ENCODE measurements around the gene TGIF2. TPM values are rescaled to one million over a fixed set of nuclear protein-coding genes. Genes with fewer than 3 reads are reported as not detected.

Gene TGIF2
- polyA plus RNA-seq, 1 of the 3 experiments (the other 2 are of a cell fraction): 10.8 TPM

DNA sequence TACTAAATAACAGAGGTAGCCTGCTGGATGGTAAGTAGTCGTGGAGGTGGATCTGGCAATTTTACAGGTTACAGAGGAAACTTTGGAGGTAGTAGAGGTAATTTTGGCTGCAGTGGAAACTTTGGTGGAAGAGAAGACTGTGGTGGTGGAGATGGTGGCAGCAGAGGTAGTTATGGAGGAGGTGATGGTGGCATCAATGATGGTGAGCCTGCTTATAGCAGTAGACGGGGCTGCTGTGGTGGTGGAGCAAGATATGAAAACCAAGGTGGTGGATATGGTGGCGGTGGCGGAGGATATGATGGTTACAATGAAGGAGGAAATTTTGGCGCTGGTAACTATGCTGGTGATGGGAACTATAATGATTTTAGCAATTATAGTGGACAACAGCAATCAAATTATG lies 47.5 kb downstream of the TGIF2 start:
- no peaks in the 10 kb centered on the region for H3K9me3 ChIP-seq
- 97% methylated on average over 5 of the region's 5 CpGs for WGBS (ENCODE audit: low lambda C conversion rate)
- H3K79me2 ChIP-seq (ENCODE audit: insufficient read depth): no peaks in the 10 kb centered on the region
- H2AFZ ChIP-seq (ENCODE audit: low read depth): no peak overlapping the region
- ChIA-PET CTCF (no interaction called here), POLR2A (no interaction called here)
- no peak overlapping the region for H3K9ac ChIP-seq
- no peaks in the 10 kb centered on the region for H3K36me3 ChIP-seq (replicated peaks in 1 of 2; ENCODE audit: control insufficient read depth in 1 of 2, insufficient read depth in 2 of 2, low read length in 1 of 2)
- no peak overlapping the region for H3K4me2 ChIP-seq
- no peak overlapping the region for H3K4me3 ChIP-seq (ENCODE audit: low read depth in 2 of 2, low read length in 1 of 2)
- TF ChIP-seq, protein P1, sequence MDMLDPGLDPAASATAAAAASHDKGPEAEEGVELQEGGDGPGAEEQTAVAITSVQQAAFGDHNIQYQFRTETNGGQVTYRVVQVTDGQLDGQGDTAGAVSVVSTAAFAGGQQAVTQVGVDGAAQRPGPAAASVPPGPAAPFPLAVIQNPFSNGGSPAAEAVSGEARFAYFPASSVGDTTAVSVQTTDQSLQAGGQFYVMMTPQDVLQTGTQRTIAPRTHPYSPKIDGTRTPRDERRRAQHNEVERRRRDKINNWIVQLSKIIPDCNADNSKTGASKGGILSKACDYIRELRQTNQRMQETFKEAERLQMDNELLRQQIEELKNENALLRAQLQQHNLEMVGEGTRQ (IDR thresholded peaks at IDR 0.05; ENCODE audit: borderline replicate concordance, low read depth, low read length): no peak
- TF ChIP-seq YY1 (IDR thresholded peaks at IDR 0.05; ENCODE audit: low read depth) (no peak), RFX5 (IDR thresholded peaks at IDR 0.05; ENCODE audit: low read length) (no peak), JUND (IDR thresholded peaks at IDR 0.05) (no peak), TAF1 (IDR thresholded peaks at IDR 0.05; ENCODE audit: borderline replicate concordance, low read depth, low read length) (no peak), SMC3 (IDR thresholded peaks at IDR 0.05; ENCODE audit: low read depth, low read length) (no peak), RAD21 (IDR thresholded peaks at IDR 0.05; ENCODE audit: low read length) (no peak), SIN3A (IDR thresholded peaks at IDR 0.05; ENCODE audit: borderline replicate concordance, low read depth, low read length) (no peak), FOXJ3 (CRISPR knock-in tag; IDR thresholded peaks at IDR 0.05) (no peak), MEF2A (IDR thresholded peaks at IDR 0.05; ENCODE audit: borderline replicate concordance, low read depth) (no peak)
- TF ChIP-seq, protein P2, sequence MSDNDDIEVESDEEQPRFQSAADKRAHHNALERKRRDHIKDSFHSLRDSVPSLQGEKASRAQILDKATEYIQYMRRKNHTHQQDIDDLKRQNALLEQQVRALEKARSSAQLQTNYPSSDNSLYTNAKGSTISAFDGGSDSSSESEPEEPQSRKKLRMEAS (IDR thresholded peaks at IDR 0.05; ENCODE audit: low read depth): no peak
- TF ChIP-seq, protein P3, sequence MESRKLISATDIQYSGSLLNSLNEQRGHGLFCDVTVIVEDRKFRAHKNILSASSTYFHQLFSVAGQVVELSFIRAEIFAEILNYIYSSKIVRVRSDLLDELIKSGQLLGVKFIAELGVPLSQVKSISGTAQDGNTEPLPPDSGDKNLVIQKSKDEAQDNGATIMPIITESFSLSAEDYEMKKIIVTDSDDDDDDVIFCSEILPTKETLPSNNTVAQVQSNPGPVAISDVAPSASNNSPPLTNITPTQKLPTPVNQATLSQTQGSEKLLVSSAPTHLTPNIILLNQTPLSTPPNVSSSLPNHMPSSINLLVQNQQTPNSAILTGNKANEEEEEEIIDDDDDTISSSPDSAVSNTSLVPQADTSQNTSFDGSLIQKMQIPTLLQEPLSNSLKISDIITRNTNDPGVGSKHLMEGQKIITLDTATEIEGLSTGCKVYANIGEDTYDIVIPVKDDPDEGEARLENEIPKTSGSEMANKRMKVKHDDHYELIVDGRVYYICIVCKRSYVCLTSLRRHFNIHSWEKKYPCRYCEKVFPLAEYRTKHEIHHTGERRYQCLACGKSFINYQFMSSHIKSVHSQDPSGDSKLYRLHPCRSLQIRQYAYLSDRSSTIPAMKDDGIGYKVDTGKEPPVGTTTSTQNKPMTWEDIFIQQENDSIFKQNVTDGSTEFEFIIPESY (IDR thresholded peaks at IDR 0.05; ENCODE audit: borderline replicate concordance, low read depth): no peak
- H3K27ac ChIP-seq (ENCODE audit: low read depth in 2 of 2, low read length in 1 of 2): no peak overlapping the region
- H4K20me1 ChIP-seq (ENCODE audit: insufficient read depth): no peaks in the 10 kb centered on the region
- H3K9me2 ChIP-seq: no peaks in the 10 kb centered on the region
- H3K4me1 ChIP-seq (ENCODE audit: control insufficient read depth in 1 of 2, insufficient read depth in 2 of 2, low read depth in 1 of 2, low read length in 1 of 2): no peaks in the 10 kb centered on the region
- H3F3A ChIP-seq (replicated peaks; ENCODE audit: insufficient read depth): no peaks in the 10 kb centered on the region
- no peak for DNase-seq
- H3K27me3 ChIP-seq (ENCODE audit: insufficient read depth): no peaks in the 10 kb centered on the region

DNA sequence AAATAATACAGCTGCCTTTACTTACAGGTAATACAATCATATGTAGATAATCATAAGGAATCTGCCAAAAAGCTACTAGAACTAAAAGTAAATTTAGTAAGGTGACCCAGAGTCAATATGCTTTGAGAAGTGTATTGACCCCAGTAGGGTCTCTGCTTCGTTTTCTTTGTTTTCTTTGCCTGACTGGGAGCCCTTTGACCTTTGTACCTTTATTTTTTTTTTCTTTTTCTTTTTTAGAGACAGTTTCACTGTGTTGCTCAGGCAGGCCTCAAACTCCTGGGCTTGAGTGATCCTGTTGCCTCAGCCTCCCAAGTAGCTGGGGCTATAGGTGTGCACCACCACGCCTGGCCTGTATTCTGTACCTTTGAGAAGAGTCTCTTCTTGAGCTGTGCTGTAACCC lies 50.0 kb downstream of the TGIF2 start:
- 86% methylated on average over 2 of the region's 2 CpGs for WGBS (ENCODE audit: low lambda C conversion rate)
- no peak overlapping the region for H3K4me2 ChIP-seq
- CTCF ChIA-PET: interaction anchor here (1.1 to 2.5 kb wide), 3 partner anchors 11 to 150 kb away, joined by 3 to 9 read pairs (median 9); partner anchors contain the start of genes DSN1 and RAB5IF
- H3K9me3 ChIP-seq: no peaks in the 10 kb centered on the region
- no peak overlapping the region for H3K27ac ChIP-seq (ENCODE audit: low read depth in 2 of 2, low read length in 1 of 2)
- H3K9ac ChIP-seq: no peak overlapping the region
- H3K4me3 ChIP-seq (ENCODE audit: low read depth in 2 of 2, low read length in 1 of 2): no peak overlapping the region
- no peaks in the 10 kb centered on the region for H3K36me3 ChIP-seq (replicated peaks in 1 of 2; ENCODE audit: control insufficient read depth in 1 of 2, insufficient read depth in 2 of 2, low read length in 1 of 2)
- H3F3A ChIP-seq (replicated peaks; ENCODE audit: insufficient read depth): no peaks in the 10 kb centered on the region
- no peak for DNase-seq
- POLR2A ChIA-PET: no interaction called here
- no peaks in the 10 kb centered on the region for H3K9me2 ChIP-seq
- H3K4me1 ChIP-seq (ENCODE audit: control insufficient read depth in 1 of 2, insufficient read depth in 2 of 2, low read depth in 1 of 2, low read length in 1 of 2): no peaks in the 10 kb centered on the region
- H4K20me1 ChIP-seq (ENCODE audit: insufficient read depth): no peaks in the 10 kb centered on the region
- TF ChIP-seq EP300 (IDR thresholded peaks at IDR 0.05; ENCODE audit: borderline replicate concordance in 1 of 2, low read depth in 1 of 2, low read length in 1 of 2): no peak
- no peak for TF ChIP-seq RXRA (IDR thresholded peaks at IDR 0.05; ENCODE audit: borderline replicate concordance, low read depth)
- no peak for TF ChIP-seq POLR2AphosphoS5 (IDR thresholded peaks at IDR 0.05; ENCODE audit: low read depth, low read length)
- no peak for TF ChIP-seq JUND (IDR thresholded peaks at IDR 0.05)
- no peak for TF ChIP-seq NRF1 (IDR thresholded peaks at IDR 0.05; ENCODE audit: low read depth, low read length)
- TF ChIP-seq FOXM1 (IDR thresholded peaks at IDR 0.05; ENCODE audit: low read depth): no peak
- TF ChIP-seq, protein P2 (IDR thresholded peaks at IDR 0.05; ENCODE audit: low read depth): no peak
- no peak for TF ChIP-seq MEF2A (IDR thresholded peaks at IDR 0.05; ENCODE audit: borderline replicate concordance, low read depth)
- TF ChIP-seq GATA2 (CRISPR knock-in tag; IDR thresholded peaks at IDR 0.05): no peak
- TF ChIP-seq, protein P4, sequence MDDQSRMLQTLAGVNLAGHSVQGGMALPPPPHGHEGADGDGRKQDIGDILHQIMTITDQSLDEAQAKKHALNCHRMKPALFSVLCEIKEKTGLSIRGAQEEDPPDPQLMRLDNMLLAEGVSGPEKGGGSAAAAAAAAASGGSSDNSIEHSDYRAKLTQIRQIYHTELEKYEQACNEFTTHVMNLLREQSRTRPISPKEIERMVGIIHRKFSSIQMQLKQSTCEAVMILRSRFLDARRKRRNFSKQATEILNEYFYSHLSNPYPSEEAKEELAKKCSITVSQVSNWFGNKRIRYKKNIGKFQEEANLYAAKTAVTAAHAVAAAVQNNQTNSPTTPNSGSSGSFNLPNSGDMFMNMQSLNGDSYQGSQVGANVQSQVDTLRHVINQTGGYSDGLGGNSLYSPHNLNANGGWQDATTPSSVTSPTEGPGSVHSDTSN (IDR thresholded peaks at IDR 0.05): no peak
- TF ChIP-seq ELF1 (IDR thresholded peaks at IDR 0.05): no peak
- TF ChIP-seq CHD2 (IDR thresholded peaks at IDR 0.05; ENCODE audit: low read length, partially characterized antibody): no peak
- H2AFZ ChIP-seq (ENCODE audit: low read depth): no peak overlapping the region
- no peaks in the 10 kb centered on the region for H3K79me2 ChIP-seq (ENCODE audit: insufficient read depth)
- H3K27me3 ChIP-seq (ENCODE audit: insufficient read depth): no peaks in the 10 kb centered on the region

Measured in SK-N-SH (cell line).